NCI-H1930 (cell line): ENCODE data around the gene ADAMTS6.
"Not testable (repeated sequence)": the region's sequence is repeated elsewhere in the genome, so short reads cannot be mapped to it uniquely, and the experiment has no call there.

ENCODE experiments used
- DNase-seq, 2 experiments: peaks; one replicate each; lab custom pipeline; 2025; lab: John Stamatoyannopoulos, UW

Gene ADAMTS6

DNA sequence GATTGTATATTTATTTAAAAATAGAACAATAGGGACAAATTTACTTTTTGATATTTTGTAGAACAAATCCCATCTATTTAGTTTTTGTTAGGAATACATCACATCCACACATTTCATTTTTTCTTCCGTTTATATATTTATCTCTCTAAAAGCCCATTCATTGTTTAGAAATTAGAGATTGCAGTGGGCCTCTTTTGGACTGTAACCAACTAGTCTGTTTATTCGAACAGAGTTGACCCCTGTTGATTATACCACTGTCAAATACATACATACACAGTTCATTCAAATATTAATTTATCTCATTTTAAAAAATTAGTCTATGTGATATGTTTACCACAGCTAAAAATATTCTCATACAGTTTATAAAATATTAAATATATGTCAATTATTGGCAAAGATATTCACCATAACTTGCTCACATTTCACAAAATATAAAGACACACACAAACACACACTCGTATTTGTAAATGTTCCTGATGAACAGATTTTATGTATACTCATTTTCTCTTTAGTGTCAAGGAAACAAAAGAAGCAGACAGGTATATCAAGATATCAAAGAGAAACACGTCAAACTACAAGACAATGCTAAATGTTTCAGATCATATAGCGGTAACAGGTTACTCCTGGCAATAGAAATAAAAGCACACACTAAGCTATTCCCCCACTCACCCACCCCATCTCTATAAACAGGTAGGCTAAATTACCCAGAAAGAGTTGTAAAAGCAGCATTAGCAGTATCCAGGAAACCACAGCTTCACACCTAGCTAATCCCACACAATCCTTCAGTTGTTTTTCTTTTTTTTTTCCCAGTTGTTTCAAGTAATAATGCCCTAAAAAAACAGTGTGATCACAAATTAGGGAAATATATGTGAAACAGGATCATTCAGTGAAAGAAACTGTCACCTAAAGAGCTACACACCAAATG is 283.9 kb downstream of the ADAMTS6 start:
- no peak for DNase-seq

DNA sequence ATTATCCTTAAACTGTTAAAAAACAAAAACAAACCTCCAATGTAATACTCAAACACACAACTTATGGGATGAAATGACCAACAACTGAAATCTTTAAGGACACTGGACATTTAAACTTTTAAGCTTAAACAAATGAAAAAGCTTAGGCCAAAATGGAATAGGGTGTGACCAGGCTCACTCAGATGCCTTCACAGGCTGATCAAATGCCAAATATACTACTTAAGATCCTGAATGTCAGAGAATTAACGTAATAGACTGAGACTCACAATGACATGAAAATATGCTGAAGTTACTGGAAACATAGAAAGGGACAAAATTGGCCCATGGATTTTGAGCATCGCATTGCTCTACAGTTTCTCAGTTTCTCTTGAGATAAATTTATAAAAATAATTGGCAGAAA is 286.8 kb downstream of the ADAMTS6 start:
- DNase-seq: no peak

DNA sequence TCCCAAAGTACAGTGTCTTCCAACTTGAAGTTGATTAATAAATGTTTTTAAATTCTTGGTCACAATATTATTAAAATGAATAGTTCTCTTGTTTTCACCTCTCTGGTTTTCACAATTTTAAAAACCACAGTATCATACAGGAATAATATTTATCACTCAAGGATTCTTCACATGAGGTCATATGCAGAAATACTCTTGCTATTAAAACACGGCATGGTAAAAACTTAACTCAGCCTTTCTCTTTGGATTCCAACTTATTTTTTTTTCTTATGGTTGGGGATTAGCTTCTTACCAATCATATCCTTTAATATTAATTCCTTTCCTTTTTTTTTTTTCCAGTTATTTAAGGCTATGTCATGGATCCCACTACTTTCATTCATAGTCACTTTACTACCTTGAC is 289.4 kb downstream of the ADAMTS6 start:
- no peak for DNase-seq

DNA sequence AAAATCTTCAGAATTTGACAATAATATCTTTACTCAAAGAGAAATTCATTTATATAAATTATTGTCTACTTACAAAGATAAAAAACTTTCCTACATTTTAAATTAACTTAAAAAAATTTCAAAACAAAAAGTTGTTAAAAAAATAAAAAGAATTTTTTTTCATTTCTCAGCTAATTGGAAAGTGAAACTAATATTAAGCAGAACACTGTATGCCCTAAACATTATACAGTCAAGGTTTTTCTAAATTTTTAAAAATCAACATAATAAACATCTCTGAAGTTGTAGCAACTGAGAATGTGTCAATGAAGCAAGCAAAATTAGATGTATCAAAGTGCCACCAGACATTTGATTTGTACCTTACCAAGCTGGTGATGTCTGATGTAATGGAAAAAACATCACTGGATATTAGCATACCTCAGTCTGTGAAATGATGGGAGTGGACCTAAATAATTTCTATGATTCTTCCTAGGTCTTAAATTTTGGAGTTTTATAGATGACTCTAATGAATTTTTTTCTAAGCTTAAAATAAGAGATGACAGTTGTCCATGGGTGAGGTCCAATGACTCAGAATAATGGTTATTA is 290.1 kb downstream of the ADAMTS6 start:
- DNase-seq: no peak

DNA sequence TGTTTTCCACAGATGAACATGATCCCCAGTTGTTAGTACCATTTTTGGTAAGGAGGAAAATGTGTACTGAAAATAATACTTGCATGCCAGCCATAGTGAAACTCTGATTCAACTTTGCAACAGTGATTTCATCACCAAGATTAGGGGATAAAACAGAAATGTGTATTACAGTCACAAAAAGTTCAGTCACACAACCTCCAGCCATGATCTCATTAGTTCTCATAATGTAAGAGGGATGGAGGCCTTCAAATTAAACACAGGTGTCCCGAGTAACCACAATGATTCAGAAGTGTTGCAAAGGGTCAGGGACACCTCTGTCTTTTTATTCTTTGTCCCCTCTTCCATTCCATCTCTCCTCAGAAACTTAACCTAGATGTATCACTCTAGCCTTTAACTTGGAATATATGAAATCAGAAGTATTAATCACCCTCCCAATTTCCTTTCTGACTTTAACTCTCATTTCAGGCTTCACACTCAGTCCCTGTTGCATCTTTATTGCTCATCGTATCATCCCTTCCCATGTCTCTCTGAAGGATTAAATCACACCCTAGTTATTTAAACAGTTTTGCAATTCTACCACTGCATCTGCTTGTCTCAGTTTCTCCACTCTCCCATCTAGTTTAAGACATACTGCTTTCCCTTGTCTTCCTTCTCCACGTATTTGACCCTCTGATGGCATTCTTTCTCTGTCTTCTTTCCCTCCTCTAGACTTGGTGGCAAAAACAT is 291.2 kb downstream of the ADAMTS6 start:
- DNase-seq: no peak

DNA sequence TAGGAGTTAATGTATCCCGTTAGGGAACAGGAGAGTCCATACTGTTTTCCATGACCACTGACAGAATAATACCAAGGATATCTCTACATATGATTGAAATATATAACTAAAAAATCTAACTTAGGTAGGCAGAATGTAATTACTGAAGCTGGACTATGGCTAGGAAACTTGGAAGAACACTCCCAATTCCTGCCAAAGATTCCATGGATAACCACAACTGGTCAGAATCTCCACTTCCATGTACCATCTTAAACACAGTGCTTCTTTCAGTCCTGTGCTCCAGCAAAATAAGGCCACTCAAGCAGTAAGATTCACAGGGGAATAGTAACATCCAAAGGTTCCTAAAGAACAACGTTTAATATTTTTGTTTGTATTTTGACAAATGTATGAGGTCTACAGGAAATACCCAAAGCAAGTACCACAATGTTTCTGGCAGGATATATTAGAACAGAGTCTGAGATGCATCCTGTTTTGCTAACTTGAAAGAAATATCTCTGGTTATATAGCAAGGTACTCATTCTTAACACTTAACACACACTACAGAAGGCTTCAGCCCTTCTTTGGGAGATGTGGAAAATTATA is 295.0 kb downstream of the ADAMTS6 start:
- DNase-seq: no peak

DNA sequence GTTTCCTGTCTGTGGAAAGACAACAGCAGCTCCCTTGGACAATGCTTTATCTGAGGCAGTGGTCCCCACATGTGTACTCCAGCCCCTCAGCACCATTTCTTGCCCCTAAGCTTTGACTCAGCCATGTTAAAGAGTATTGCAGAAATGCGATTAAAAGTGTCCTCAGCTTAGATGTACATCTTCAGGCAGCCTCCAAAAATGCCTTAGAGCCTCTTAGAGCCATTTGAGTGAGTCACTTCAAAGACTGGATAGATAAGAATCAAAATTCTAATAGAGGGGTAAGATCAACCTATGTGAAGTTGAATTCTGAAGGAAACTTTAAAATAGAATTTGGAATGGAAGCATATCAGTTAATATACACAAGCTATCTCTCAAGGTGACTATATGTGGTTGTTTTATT is 296.3 kb downstream of the ADAMTS6 start:
- no peak for DNase-seq

DNA sequence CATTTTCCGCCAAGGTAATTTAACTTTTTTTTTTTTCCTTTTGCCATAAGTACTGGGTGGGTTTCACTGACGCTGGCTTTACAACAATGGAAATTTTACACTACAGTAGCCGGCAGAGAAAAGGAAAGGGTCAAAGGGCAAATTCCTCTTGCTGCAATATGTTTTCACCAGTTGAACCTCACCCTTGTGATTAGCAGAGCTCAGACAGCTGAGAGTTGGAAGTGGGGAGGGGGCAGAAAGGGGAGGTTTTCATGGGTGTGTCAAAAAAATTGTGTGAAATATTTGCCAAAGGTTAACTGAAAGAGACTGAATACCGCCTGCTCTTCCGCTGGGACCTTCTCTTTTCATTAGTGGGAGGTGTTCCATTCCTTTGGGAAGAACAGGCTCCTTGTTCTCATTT is 296.9 kb downstream of the ADAMTS6 start:
- no peak for DNase-seq

DNA sequence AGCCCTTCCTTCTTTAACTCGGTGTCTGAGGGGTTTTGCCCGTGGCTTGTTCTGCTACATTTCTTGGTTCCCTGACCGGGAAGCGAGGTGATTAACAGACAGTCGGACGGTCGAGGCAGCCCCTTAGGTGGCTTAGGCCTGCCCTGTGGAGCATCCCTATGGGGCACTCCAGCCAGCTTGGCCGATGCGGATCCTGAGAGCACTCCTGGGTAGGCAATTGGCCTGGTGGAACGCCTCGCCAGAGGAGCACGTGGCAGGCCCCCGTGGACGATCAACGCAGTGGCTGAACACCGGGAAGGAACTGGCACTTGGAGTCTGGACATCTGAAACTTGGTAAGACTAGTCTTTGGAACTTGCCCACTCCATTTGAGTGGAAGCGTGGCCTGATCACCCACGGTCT is 307.5 kb downstream of the ADAMTS6 start:
- DNase-seq: not testable (repeated sequence)

DNA sequence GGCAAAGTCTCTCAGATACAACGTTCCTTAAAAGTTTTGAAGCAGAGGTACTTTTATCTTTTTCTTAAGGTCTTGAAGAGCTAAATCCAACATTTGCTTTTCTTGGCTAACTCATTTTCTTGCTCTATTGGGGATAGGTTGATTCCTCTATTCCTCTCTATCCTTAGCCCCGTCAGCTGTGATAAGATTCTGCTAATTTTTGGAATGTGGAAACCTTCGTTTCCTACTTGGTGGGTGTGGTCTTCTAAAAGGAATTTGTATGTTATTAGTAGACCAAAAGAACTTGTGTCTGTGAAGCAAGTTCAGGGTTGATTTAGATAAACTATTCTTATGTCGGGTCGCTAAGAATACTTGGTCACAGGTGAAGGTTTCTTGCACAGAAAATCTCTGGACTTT is 308.6 kb downstream of the ADAMTS6 start:
- no peak for DNase-seq

DNA sequence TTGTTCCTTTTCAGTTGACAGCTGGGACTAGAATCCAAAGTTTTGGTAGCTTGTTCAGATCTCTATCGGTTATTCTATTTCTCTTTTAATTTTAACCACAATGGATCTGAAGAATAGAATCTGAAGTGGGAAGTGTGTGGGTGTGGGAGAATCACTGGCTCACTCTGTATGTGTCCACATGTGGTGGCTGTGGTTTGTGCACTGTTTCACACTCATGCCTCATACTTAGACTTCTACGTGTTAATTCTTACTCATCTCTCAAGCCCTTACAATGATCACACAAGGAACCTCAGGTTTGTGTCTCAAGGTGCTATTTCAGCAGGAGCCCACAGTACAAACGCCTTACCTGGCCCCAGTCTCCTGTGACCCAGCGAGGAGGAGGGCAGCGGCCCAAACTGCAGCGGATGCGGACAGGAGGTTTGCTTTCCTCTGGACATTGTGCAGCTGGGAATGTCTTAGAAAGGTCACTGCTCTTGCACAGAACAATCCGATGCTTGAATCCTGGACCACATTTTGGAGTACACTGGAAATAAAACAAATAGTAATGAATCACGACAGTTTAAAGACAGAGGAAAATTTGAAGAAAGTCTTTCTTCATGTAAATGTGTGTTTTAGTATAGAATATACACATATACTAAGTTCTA is 309.1 kb downstream of the ADAMTS6 start:
- no peak for DNase-seq

DNA sequence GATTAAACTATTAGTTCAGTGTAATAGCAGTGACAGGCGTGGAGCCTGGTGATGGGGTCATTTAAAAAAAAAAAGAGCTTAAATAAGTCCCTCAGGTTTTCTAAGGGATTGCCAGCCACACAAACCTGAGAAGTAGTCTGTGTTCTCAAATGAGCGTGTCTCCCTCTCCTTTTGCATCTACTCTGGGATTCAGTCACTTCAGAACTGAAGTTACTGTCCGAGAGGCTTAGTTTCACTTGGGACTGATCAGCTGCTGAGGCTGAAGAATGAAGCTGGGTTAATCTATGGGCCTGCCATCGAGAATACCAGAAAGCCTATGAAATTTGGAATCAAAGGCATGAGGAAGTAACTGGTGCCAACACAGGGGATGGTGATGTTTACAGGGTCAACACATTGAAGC is 310.1 kb downstream of the ADAMTS6 start:
- DNase-seq: no peak

DNA sequence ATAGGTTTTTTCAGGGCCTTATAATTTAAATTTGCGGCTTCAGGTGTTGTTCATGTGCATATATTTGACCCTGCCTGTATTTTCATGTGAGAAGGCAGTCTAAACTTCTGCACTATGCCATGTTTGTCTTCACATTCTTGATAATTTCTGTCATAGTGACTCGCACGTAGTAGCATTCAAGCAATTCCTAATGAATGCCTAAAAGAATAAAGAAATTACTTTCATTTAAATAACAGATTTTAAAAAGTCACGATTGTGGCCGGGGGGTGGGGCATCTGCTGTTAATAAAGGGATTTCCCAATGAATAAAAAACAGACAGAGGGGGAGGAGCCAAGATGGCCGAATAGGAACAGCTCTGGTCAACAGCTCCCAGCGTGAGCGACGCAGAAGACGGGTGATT is 318.0 kb downstream of the ADAMTS6 start:
- DNase-seq: no peak

DNA sequence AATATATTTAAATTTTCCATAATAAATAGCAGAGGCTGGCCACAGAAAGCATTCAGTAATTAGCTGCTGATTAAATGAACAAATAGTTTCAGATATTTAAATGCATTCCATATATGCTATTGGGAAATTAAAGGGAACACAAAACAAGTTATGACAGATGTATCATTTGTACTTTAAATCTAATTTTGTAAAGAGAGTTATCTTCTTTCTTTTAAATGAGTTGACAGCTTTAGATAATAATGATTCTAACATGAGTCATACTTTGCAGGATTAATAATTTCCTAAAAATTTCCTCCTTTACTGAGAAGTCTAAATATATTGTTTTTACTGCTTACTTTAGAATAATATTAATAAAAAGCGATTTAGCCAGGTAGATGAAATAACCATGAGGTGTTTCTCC is 320.1 kb downstream of the ADAMTS6 start:
- DNase-seq: no peak

DNA sequence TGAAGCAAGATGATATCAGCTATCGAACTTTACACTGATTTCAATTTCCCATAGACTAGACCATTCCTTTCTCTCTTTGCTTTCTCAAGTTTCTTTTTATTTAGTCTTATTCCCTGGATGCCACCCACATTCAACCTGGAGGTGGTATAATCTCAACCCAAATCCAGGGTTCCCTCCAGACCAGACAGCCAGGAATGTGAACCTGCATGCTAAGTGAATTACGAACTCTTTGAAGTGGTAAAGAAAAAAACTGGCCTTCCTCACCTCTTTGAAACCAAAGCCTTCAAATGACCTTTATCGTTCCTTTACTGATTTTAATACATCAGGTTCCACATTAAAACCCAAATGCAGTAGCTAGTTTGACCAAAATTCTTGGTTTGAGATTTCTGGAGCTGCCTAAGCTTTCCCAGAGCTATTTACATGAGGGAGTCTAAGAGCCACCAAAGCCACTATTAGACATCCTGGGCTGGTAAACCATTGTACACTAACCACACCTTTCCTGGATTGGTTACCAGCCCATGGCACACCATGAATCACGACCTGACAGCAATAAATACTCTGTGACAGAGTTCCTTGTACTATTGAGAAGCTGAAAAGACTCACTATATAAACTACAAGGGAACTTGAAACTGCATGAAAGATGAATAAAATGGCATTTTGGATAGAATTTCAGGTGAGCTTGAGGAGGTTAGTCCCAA is 323.7 kb downstream of the ADAMTS6 start:
- DNase-seq: no peak

DNA sequence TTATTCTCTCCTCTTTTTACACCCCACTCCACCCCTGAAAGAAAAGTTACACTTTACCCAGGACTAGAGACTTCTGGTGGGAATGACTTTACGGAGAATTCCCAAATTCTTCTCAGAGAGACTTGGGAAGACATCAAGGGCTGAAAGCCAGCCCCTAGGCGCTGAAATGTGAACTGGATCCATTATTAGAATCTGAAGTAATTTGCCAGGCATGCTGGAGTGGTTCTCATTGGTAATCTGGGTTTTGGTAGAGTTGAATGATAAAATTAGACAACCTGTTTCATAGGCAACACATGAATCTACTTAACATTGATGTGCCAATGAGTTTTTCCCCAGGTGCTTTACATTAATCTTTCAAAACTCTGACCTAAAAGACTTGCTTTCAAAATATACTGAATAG is 324.8 kb downstream of the ADAMTS6 start:
- DNase-seq: no peak

DNA sequence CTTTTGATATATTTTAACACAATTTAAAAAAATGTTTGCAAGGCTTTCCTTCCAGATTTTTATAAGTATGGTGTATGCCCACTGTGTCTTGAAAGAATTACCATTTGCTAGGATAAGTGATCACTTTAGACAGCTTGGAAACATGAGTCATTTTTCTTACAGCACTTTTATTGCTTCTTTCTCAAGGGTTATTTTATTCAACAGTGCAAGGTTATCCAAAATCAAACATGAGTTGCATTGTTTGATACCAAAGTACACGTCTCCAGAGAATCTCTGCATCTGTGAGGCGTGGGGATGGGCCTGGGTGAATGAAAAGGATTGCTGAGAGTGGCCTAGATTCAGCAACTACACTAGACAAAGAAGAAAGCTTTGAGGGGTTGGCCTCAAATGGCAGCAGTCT is 329.6 kb downstream of the ADAMTS6 start:
- no peak for DNase-seq

DNA sequence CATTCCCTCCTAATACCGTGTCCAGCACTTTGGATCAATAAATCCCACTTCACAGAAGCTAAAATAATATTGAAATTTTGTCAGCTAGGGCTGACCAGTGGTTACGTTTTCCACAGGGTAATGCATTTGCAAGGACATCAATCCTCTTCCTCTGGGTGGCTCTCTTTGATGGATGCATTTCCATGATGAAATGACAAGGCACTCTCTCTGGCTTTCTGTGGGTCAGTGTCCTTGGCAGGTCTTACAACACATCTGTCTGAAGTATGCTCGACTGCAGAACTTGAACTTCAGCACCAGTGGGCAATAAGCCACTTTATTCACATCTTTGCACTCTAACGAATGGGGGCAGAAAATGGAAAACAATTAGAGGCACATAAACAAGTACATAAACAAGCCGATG is 330.1 kb downstream of the ADAMTS6 start:
- no peak for DNase-seq

DNA sequence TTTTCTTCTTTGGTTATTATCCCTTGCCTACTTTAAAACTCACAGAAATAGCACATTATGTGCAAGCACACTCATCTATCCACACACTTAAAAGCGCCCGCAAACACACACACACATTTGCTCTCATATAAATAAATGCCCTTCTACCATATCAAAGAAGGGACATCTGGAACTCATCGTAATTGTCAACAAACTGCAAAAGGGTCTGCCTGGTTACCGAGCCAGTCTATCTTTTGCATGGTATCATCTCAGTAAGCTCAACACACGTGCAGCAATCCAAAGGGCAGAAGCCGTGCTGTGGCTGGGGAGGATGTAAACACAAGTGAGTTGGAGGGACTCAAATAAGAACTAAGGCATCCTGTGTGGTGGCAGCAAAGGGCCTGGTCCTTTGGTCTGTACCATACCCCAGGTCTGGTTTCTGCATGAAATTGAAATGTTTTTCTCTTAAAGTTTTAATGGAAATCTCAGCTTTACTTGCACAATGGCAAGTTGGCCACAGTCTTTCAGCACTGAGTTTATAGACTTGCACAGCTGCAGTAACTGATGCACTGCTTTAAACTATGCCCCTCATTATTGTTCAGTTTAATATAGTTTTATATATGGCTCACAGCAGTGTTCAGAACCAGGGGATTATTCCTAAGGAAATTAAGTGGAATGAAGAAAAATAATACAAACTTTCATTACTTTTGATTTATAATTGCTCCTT is 331.0 kb downstream of the ADAMTS6 start:
- DNase-seq: no peak

DNA sequence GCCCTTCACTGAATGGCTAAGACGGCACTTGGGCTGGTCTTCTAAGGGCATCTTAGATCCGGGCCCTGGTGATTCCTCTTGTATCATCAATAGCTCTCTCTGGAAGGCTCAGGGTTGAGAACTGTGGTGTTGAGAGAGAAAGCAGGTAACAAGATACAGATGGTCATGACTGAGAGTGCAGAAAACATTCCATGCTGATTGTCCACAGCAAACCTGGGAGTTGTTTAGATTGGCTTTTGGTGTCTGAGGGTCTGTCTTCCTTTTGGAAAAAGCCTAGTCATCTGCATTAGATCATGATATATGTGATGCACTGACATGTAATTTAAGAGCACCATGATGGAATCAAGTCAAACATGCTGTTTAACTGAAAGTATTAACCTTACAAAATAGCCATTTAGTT is 331.9 kb downstream of the ADAMTS6 start:
- no peak for DNase-seq
